Cerebellar nuclear complex (tissue), 1 donor: ENCODE data around the gene MTG1.
"Not testable (repeated sequence)": the region's sequence is repeated elsewhere in the genome, so short reads cannot be mapped to it uniquely, and the experiment has no call there.

ENCODE experiments used
- DNase-seq, 2 experiments: peaks; one replicate each; lab custom pipeline; 2025; lab: John Stamatoyannopoulos, UW

MTG1 gene

GRCh38 chr10:133466683-133467275, 72.8 kb downstream of the MTG1 start:
- no peak for DNase-seq

GRCh38 chr10:133467286-133467911, 73.4 kb downstream of the MTG1 start:
- DNase-seq, result no peak

- DNase-seq, result not testable (repeated sequence)
Measured at GRCh38 chr10:133469205-133469604, 75.2 kb downstream of the MTG1 start.

DNA sequence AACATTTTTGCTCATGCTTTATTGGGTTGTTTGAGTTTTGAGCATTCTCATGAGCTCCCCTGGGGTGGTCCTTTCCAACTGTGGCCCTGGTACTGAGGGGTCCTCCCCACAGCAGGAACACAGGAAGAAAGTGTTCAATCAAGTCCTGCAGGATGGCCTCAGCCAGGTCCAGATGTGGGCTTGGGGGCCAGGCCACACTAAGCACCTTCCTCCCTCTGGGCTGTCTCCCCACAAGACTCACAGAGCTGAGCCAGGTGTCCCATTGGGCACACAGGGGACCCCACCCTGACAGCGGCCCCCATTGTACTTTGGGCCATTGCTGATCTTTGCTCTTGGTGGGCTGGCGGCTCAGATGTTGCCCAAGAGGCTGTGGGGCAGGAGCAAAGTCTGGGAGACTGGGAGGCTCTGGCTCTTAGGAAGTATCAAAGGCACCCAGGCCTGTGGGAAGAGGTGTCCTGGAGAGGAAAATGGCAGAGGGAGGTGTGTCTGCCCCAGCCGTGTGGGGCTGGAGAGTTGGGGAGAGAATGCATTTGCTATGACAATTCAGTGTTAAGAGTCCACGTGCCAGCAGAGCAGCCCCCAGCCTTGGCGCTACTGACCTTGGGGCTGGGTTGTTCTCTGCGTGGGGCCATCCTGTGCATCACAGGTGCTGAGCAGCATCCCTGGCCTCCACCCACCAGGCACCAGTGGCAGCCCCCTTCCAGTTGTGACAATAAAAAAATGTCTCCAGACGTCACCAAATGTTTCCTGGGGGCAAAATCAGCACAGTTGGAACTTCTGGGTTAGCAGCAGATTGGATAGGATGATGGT, 77.5 kb downstream of the MTG1 start:
- no peak for DNase-seq
